ENCODE measurements around the gene INO80C.

The INO80C gene

DNA sequence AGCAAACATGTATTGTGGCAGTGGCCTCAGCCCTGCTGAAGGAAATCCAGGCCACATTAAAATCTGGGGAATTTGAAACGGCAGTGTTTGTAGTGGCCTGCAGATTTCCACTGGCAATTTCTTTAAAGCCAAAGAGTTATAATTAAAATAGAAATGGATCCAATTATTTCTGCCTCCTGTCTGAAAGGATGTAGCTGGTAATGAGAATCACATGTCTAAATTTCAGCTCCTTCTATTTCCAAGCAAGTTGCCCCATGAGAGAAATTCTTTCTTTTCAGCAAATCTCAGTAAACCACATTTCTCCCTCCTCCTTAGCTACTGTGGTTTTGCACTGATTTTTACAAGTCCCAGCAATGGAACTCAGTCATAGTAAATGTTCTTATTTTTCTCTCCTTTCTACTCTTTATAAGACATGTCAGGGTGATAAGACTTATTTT is 65.2 kb downstream of the INO80C start:
- DNase-seq (ENCODE audit: low read depth in 3 of 3, low spot score in 1 of 3), result no peak

DNA sequence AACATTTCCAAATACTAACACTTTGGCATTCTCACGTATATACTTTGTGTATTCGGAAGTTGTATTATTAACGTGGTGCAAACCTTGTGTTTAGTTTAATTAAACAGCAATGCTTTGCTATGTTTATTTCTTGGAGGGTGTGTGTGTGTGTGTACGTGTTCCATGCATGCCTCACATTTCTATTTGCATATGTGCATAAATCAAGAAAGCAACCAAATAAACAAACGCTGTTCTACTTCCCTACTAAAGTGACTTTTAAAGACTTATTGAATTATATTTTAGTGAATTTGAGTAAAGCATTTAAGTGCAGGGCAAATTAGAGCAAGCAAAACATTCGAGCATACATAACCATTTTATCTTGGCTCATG is 66.4 kb downstream of the INO80C start:
- no peak for DNase-seq (ENCODE audit: low read depth in 3 of 3, low spot score in 1 of 3)

GRCh38 chr18:35430721-35431373 is 66.9 kb downstream of the INO80C start:
- no peak for DNase-seq (ENCODE audit: low read depth in 3 of 3, low spot score in 1 of 3)

- no peak for DNase-seq (ENCODE audit: low read depth in 3 of 3, low spot score in 1 of 3)
Measured at GRCh38 chr18:35426786-35427185, 71.0 kb downstream of the INO80C start.

GRCh38 chr18:35424356-35424755 is 73.4 kb downstream of the INO80C start:
- no peak for DNase-seq (ENCODE audit: low read depth in 3 of 3, low spot score in 1 of 3)

DNA sequence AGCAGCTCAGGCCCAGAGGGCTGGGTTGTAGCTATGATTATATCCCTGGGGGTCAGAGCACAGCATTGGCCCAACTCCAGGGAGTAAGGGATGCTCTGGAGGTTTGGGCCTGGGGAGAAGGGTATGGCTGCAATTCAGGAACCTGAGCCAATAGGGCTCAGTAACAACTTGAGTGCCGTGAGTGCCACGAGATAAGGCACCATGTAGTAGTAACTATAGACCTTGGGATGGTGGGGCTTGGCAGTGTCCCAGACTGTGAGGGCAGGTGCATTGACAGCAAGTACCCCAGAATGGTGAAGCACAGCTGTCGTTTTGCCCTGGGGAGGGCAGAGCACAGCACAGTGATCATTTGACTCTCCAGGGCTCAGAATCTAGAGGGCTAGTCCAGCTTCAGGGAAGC is 75.5 kb downstream of the INO80C start:
- no peak for DNase-seq (ENCODE audit: low read depth in 3 of 3, low spot score in 1 of 3)

GRCh38 chr18:35418610-35419009 is 79.2 kb downstream of the INO80C start:
- DNase-seq (ENCODE audit: low read depth in 3 of 3, low spot score in 1 of 3), result no peak

Data from stimulated activated CD4-positive, alpha-beta T cell treated with anti-CD3 and anti-CD28 coated beads, TNF-alpha, amount 100 ng/mL, for 1 hour (primary cell).